ENCODE data around the gene SNX6. TPM values are rescaled to one million over a fixed set of nuclear protein-coding genes. Genes with fewer than 3 reads are reported as not detected.

The SNX6 gene
- total RNA-seq, 1 experiment from 2014 or later: 73.4 TPM

DNA sequence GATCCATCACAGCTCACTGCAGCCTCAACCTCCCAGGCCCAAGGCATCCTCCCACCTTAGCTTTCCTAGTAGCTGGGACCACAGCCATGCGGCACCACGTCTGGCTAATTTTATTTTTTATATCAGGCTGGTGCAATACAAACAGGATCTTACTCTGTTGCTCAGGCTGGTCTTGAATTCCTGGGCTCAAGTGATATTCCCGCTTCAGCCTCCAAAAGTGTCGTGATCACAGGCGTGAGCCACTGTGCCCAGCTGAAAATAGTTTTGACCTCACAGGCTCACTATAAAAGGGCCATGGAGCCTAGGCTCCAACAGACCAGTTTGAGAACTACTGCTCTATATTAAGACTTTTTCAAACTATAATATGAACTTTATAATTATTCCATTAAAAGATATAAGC is 37.3 kb downstream of the SNX6 start:
- Histone ChIP-seq H3K9me2 (ENCODE audit: insufficient read depth) (no peaks in the 10 kb centered on the region), H3K4me3 (replicated peaks in 1 of 2; ENCODE audit: low read depth in 1 of 2, low read length in 2 of 2) (no peak overlapping the region), H3K36me3 (ENCODE audit: control insufficient read depth in 1 of 2, insufficient read depth in 2 of 2, low read length in 2 of 2) (peaks cover 24 to 39% of the 10 kb centered on the region in 2 experiments), H3K79me2 (ENCODE audit: insufficient read depth, low read length) (peaks cover 5% of the 10 kb centered on the region; the same call in 1 of the 2 replicates), H3K4me2 (ENCODE audit: low read length) (no peak overlapping the region), H3K27me3 (ENCODE audit: insufficient read depth, low read length) (no peaks in the 10 kb centered on the region), H3K9ac (ENCODE audit: low read length) (no peak overlapping the region), H3K9me3 (ENCODE audit: control insufficient read depth in 1 of 2, insufficient read depth in 1 of 2, low read depth in 1 of 2, low read length in 2 of 2) (no peaks in the 10 kb centered on the region), H3K27ac (ENCODE audit: low read depth, low read length) (no peak overlapping the region), H3K4me1 (ENCODE audit: control insufficient read depth in 1 of 2, insufficient read depth in 2 of 2, low read length in 2 of 2) (peaks cover 7 to 13% of the 10 kb centered on the region in 2 experiments), H4K20me1 (ENCODE audit: insufficient read depth) (no peaks in the 10 kb centered on the region), H2AFZ (ENCODE audit: low read depth, low read length, poor library complexity, severe bottlenecking) (no peak overlapping the region)
- ChIA-PET POLR2A (no interaction called here), CTCF (no interaction called here), RAD21 (ENCODE audit: low non-redundant PET in 1 of 2, low total read pairs in 2 of 2, uncharacterized antibody in 2 of 2, unreplicated experiment in 2 of 2) (no interaction called here)
- intact Hi-C loops (cut with micrococcal nuclease): no loop called here
- BruUV-seq (replicated peaks): no TSS peak
- ATAC-seq (no peak), DNase-seq (ENCODE audit: low read depth, low spot score) (no peak)
- no peak for TF ChIP-seq ATF3 (IDR thresholded peaks at IDR 0.05)
- no peak for TF ChIP-seq TCF7L2 (IDR thresholded peaks at IDR 0.05; ENCODE audit: borderline replicate concordance, extremely low read depth, insufficient read depth, insufficient read length)
- TF ChIP-seq CEBPB (IDR thresholded peaks at IDR 0.05; ENCODE audit: low read depth): no peak
- TF ChIP-seq EGR1 (IDR thresholded peaks at IDR 0.05; ENCODE audit: low read depth): no peak
- TF ChIP-seq CBX3 (IDR thresholded peaks at IDR 0.05; ENCODE audit: low read depth): no peak
- no peak for TF ChIP-seq FOSL1 (IDR thresholded peaks at IDR 0.05; ENCODE audit: low read depth)
- TF ChIP-seq ZFX (IDR thresholded peaks at IDR 0.05): no peak
- no peak for TF ChIP-seq ZNF274 (IDR thresholded peaks at IDR 0.05; ENCODE audit: low read depth, low read length)
- no peak for TF ChIP-seq POLR2AphosphoS5 (IDR thresholded peaks at IDR 0.05; ENCODE audit: low read depth, low read length)
- TF ChIP-seq SIN3A (IDR thresholded peaks at IDR 0.05; ENCODE audit: low read depth): no peak
- no peak for TF ChIP-seq SP1 (IDR thresholded peaks at IDR 0.05; ENCODE audit: low read depth)
- no peak for TF ChIP-seq SRF (IDR thresholded peaks at IDR 0.05; ENCODE audit: low read depth)
- TF ChIP-seq YY1 (IDR thresholded peaks at IDR 0.05; ENCODE audit: extremely low read depth, insufficient replicate concordance, low read depth, low read length): no peak
- TF ChIP-seq, protein P1, sequence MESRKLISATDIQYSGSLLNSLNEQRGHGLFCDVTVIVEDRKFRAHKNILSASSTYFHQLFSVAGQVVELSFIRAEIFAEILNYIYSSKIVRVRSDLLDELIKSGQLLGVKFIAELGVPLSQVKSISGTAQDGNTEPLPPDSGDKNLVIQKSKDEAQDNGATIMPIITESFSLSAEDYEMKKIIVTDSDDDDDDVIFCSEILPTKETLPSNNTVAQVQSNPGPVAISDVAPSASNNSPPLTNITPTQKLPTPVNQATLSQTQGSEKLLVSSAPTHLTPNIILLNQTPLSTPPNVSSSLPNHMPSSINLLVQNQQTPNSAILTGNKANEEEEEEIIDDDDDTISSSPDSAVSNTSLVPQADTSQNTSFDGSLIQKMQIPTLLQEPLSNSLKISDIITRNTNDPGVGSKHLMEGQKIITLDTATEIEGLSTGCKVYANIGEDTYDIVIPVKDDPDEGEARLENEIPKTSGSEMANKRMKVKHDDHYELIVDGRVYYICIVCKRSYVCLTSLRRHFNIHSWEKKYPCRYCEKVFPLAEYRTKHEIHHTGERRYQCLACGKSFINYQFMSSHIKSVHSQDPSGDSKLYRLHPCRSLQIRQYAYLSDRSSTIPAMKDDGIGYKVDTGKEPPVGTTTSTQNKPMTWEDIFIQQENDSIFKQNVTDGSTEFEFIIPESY (IDR thresholded peaks at IDR 0.05; ENCODE audit: extremely low read depth, insufficient replicate concordance, low read length): no peak
- TF ChIP-seq ELF1 (IDR thresholded peaks at IDR 0.05; ENCODE audit: borderline replicate concordance, low read depth): no peak
- no peak for TF ChIP-seq REST (IDR thresholded peaks at IDR 0.05; ENCODE audit: low read depth)
